Measurements from ENCODE around the gene SND1. TPM values are rescaled to one million over a fixed set of nuclear protein-coding genes. Genes with fewer than 3 reads are reported as not detected.

Gene SND1
- total and polyA plus RNA-seq, 10 of the 15 experiments (the other 5 are each of a cell fraction or from before 2014, with no cell fraction given) = 52.4 to 270 (median 146) TPM

DNA sequence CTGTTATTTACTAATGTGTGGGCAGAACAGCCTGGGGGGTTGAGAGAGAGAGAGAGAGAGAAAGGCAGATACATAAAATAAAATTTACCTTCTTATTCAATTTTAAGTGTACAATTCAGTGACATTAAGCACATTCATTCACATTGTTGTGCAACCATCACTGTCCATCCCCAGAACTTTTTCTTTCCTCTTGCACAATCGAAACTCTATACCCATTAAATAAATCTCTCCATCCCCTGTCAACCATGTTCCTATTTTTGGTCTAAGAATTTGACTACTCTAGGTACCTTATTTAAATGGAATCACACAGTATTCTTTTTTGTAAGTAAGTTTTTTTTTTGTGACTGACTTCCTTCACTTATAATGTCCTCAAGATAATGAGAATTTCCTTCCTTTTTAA lies 181.6 kb downstream of the SND1 start:
- H3K9ac ChIP-seq (ENCODE audit: control insufficient read depth, insufficient read depth, low read length) = no peak overlapping the region
- no peak overlapping the region for H3K4me3 ChIP-seq
- no peak overlapping the region for H3K27ac ChIP-seq (ENCODE audit: control insufficient read depth, insufficient read depth)
- ATAC-seq = no peak
- H3K9me3 ChIP-seq (replicated peaks; ENCODE audit: control insufficient read depth, insufficient read depth, low read length) = peaks cover 11% of the 10 kb centered on the region
- TF ChIP-seq IRF3 (IDR thresholded peaks at IDR 0.05) (no peak), SP1 (IDR thresholded peaks at IDR 0.05; ENCODE audit: low read depth, low read length) (no peak), CHD1 (IDR thresholded peaks at IDR 0.05; ENCODE audit: low read depth, low read length) (no peak), RELA (IDR thresholded peaks at IDR 0.05; ENCODE audit: borderline replicate concordance, partially characterized antibody) (no peak), SRF (IDR thresholded peaks at IDR 0.05; ENCODE audit: low read depth in 2 of 2, low read length in 2 of 2) (no peak), SREBF1 (IDR thresholded peaks at IDR 0.05; ENCODE audit: low read length) (no peak)
- no peak for FAIRE-seq
- H3K4me1 ChIP-seq (ENCODE audit: control insufficient read depth, insufficient read depth, low read length) = peaks cover 5% of the 10 kb centered on the region
- H3K79me2 ChIP-seq (ENCODE audit: control insufficient read depth, insufficient read depth, low read length) = peaks cover 5% of the 10 kb centered on the region
- DNase-seq (ENCODE audit: low read depth, low spot score) = no peak
- ChIA-PET SMC1A (ENCODE audit: uncharacterized antibody, unreplicated experiment) (interaction anchor here (0.6 kb wide), 1 partner anchor 19 kb away, joined by 3 read pairs; no protein-coding TSS in a partner anchor), CTCF (interaction anchor here (0.5 kb wide), 1 partner anchor 26 kb away, joined by 3 read pairs; no protein-coding TSS in a partner anchor), RAD21 (ENCODE audit: unreplicated experiment) (no interaction called here), POLR2A (no interaction called here)
- intact Hi-C loops (cut with micrococcal nuclease; ENCODE audit: unreplicated experiment) (no loop called here), in situ Hi-C loops (cut with MboI) (no loop called here)
- no peak overlapping the region for H2AFZ ChIP-seq (ENCODE audit: control insufficient read depth, low read depth, low read length)
- no peaks in the 10 kb centered on the region for H4K20me1 ChIP-seq (ENCODE audit: control insufficient read depth, insufficient read depth)
- H3K27me3 ChIP-seq (replicated peaks in 1 of 2; ENCODE audit: control insufficient read depth in 2 of 2, insufficient read depth in 2 of 2, low read length in 1 of 2) = no peaks in the 10 kb centered on the region
- H3K4me2 ChIP-seq (ENCODE audit: control insufficient read depth, insufficient read depth) = no peak overlapping the region
- 100% methylated on average over 1 of the region's 1 CpG for WGBS (ENCODE audit: insufficient coverage, insufficient replicate concordance, low lambda C conversion rate, missing lambda C conversion rate)
- BruUV-seq (replicated peaks) = no TSS peak
- peaks cover 0 to 17% of the 10 kb centered on the region in 2 experiments; a peak in 3 of 4 replicates for H3K36me3 ChIP-seq (ENCODE audit: control insufficient read depth in 2 of 2, insufficient read depth in 2 of 2, low read length in 1 of 2)

DNA sequence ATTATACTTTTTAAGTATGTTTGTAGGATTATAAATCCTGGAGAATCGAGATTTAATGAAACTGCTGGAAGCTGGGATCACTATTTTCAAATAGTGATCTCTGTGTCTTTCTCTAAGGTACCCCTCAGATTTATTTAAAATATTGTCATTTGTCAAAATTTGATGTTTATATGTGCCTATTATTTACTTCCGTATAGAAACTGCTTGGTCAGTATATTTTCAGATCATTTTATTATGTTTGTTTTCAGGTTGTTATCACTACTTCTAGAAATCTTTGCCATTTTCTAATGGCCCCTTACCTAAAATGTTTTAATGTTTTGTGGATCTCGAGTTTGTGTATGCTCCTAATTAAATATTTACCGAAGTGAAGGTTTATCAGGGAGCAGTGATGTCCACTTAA lies 183.7 kb downstream of the SND1 start:
- Histone ChIP-seq H3K4me1 (ENCODE audit: control insufficient read depth, insufficient read depth, low read length) (no peaks in the 10 kb centered on the region), H3K4me2 (ENCODE audit: control insufficient read depth, insufficient read depth) (no peak overlapping the region), H3K4me3 (no peak overlapping the region), H3K27ac (ENCODE audit: control insufficient read depth, insufficient read depth) (no peak overlapping the region), H3K9me3 (replicated peaks; ENCODE audit: control insufficient read depth, insufficient read depth, low read length) (peaks cover 11% of the 10 kb centered on the region), H3K36me3 (ENCODE audit: control insufficient read depth in 2 of 2, insufficient read depth in 2 of 2, low read length in 1 of 2) (peaks cover 0 to 17% of the 10 kb centered on the region in 2 experiments; a peak in 3 of 4 replicates), H2AFZ (ENCODE audit: control insufficient read depth, low read depth, low read length) (no peak overlapping the region), H3K27me3 (replicated peaks in 1 of 2; ENCODE audit: control insufficient read depth in 2 of 2, insufficient read depth in 2 of 2, low read length in 1 of 2) (no peaks in the 10 kb centered on the region), H3K9ac (ENCODE audit: control insufficient read depth, insufficient read depth, low read length) (no peak overlapping the region), H3K79me2 (ENCODE audit: control insufficient read depth, insufficient read depth, low read length) (peaks cover 7% of the 10 kb centered on the region), H4K20me1 (ENCODE audit: control insufficient read depth, insufficient read depth) (no peaks in the 10 kb centered on the region; the same call in 1 of the 2 replicates)
- no TSS peak for BruUV-seq (replicated peaks)
- ATAC-seq (no peak), FAIRE-seq (no peak), DNase-seq (ENCODE audit: low read depth, low spot score) (no peak)
- RAD21 ChIA-PET (ENCODE audit: unreplicated experiment) = no interaction called here
- CTCF ChIA-PET = interaction anchor here (0.8 kb wide), 1 partner anchor 126 kb away, joined by 3 read pairs; no protein-coding TSS in a partner anchor
- SMC1A ChIA-PET (ENCODE audit: uncharacterized antibody, unreplicated experiment) = no interaction called here
- WGBS (ENCODE audit: insufficient coverage, insufficient replicate concordance, low lambda C conversion rate, missing lambda C conversion rate) = 98% methylated on average over 4 of the region's 4 CpGs
- in situ Hi-C loops (cut with MboI) (no loop called here), intact Hi-C loops (cut with micrococcal nuclease; ENCODE audit: unreplicated experiment) (no loop called here)
- POLR2A ChIA-PET = no interaction called here
- no peak for TF ChIP-seq ZBTB33 (IDR thresholded peaks at IDR 0.05)
- TF ChIP-seq EP300 (IDR thresholded peaks at IDR 0.05; ENCODE audit: borderline replicate concordance in 1 of 2, control insufficient read depth in 1 of 2, low read depth in 2 of 2, low read length in 2 of 2) = no peak
- no peak for TF ChIP-seq SRF (IDR thresholded peaks at IDR 0.05; ENCODE audit: low read depth in 2 of 2, low read length in 2 of 2)
- no peak for TF ChIP-seq MYB (IDR thresholded peaks at IDR 0.05; ENCODE audit: borderline replicate concordance, low read depth, low read length)
- no peak for TF ChIP-seq SMARCA5 (IDR thresholded peaks at IDR 0.05)
- TF ChIP-seq RFX5 (IDR thresholded peaks at IDR 0.05; ENCODE audit: low read depth, low read length) = no peak

All from GM12878 (cell line).